CD4-positive, CD25-positive, alpha-beta regulatory T cell (primary cell): ENCODE measurements around the gene SHANK2. TPM values are rescaled to one million over a fixed set of nuclear protein-coding genes. Genes with fewer than 3 reads are reported as not detected.

Source experiments
- ATAC-seq, 2 donors: fragments of 150-1000 bp; cut with Tn5 transposase; one replicate each; pipeline ENCODE4 v1.10.0; 2021; ENCODE audit warnings: low read depth in 2 of 2, moderate number of reproducible peaks in 2 of 2, moderate library complexity in 1 of 2
- DNase-seq, 3 donors: peaks; one replicate each; pipeline versions ENCODE4 v3.0.0 to v3.0.0-alpha.2; 2012 to 2022; ENCODE audit warnings: mixed read lengths in 1 of 3
- H3K27ac ChIP-seq: one replicate; pipeline ENCODE4 v1.7.0; 2013; ENCODE audit warnings: mild to moderate bottlenecking, low read length; ENCODE audit not compliant: insufficient read depth, poor library complexity, severe bottlenecking
- H3K27me3 ChIP-seq: one replicate; pipeline ENCODE4 v1.7.0; 2013; ENCODE audit warnings: low read length; ENCODE audit not compliant: control insufficient read depth, insufficient read depth
- H3K36me3 ChIP-seq: one replicate; pipeline ENCODE4 v1.7.0; 2013; ENCODE audit warnings: mild to moderate bottlenecking, low read length, moderate library complexity; ENCODE audit not compliant: control insufficient read depth, insufficient read depth
- H3K4me1 ChIP-seq: 2 replicates; pipeline ENCODE4 v1.7.0; 2013; ENCODE audit warnings: mild to moderate bottlenecking, low read length; ENCODE audit not compliant: insufficient read depth, control insufficient read depth, poor library complexity, severe bottlenecking
- H3K4me3 ChIP-seq: one replicate; pipeline ENCODE4 v1.7.0; 2013; ENCODE audit warnings: low read depth, mild to moderate bottlenecking, low read length, moderate library complexity
- H3K9me3 ChIP-seq, 2 experiments: 1 replicate in 1 of 2; 2 replicates in 1 of 2; pipeline ENCODE4 v1.7.0; 2013; ENCODE audit warnings: low read length in 2 of 2, mild to moderate bottlenecking in 1 of 2, moderate library complexity in 1 of 2; ENCODE audit not compliant: control insufficient read depth in 2 of 2
- H3K27ac Mint-ChIP-seq, 3 donors: one replicate each; pipeline ENCODE4 v1.8.0; 2020 to 2022; ENCODE audit warnings: mild to moderate bottlenecking in 3 of 3, mixed read lengths in 3 of 3, moderate library complexity in 2 of 3
- H3K27me3 Mint-ChIP-seq: one replicate; pipeline ENCODE4 v1.8.0; 2022; ENCODE audit warnings: mild to moderate bottlenecking, mixed read lengths
- H3K36me3 Mint-ChIP-seq: one replicate; pipeline ENCODE4 v1.8.0; 2020; ENCODE audit warnings: mixed read lengths
- H3K4me1 Mint-ChIP-seq, 4 donors: one replicate each; pipeline ENCODE4 v1.8.0; 2020 to 2022; ENCODE audit warnings: mixed read lengths in 4 of 4, mild to moderate bottlenecking in 1 of 4
- H3K4me3 Mint-ChIP-seq, 4 donors: one replicate each; pipeline ENCODE4 v1.8.0; 2020 to 2022; ENCODE audit warnings: mild to moderate bottlenecking in 4 of 4, mixed read lengths in 4 of 4, moderate library complexity in 3 of 4
- H3K9me3 Mint-ChIP-seq, 7 donors: one replicate each; pipeline ENCODE4 v1.8.0; 2020 to 2022; ENCODE audit warnings: mixed read lengths in 7 of 7, mild to moderate bottlenecking in 3 of 7, moderate library complexity in 2 of 7
- polyA plus RNA-seq, 4 donors: library from polyadenylated mRNA; unstranded; fragments of 300-500 nt; fragmentation: Illumina TruSeq; gene quantifications; one replicate each; pipeline ENCODE4 v1.2.3, GENCODE V29; 2021
- total RNA-seq: library from RNA; stranded (reverse); gene quantifications from one replicate; pipeline ENCODE4 v1.2.3, GENCODE V29; 2022

The SHANK2 gene
- total and polyA plus RNA-seq, 5 donors from 2014 or later = not detected

- no peaks in the 10 kb centered on the region for H3K9me3 ChIP-seq
Measured at GRCh38 chr11:71218789-71219499, 33.4 kb downstream of the SHANK2 start.

GRCh38 chr11:71215425-71215965 is 36.9 kb downstream of the SHANK2 start:
- H3K4me3 ChIP-seq = no peak overlapping the region
- H3K9me3 ChIP-seq = no peaks in the 10 kb centered on the region
- no peak overlapping the region for H3K27ac ChIP-seq
- H3K36me3 ChIP-seq = no peaks in the 10 kb centered on the region
- Mint-ChIP-seq H3K27me3 (peaks cover 6% of the 10 kb centered on the region), H3K4me1 (no peaks in the 10 kb centered on the region), H3K36me3 (no peaks in the 10 kb centered on the region), H3K27ac (no peak overlapping the region), H3K9me3 (peaks cover 0 to 5% (median 0%) of the 10 kb centered on the region in 7 donors), H3K4me3 (no peak overlapping the region)
- DNase-seq (no peak), ATAC-seq (no peak)
- H3K4me1 ChIP-seq = no peaks in the 10 kb centered on the region
- H3K27me3 ChIP-seq = no peaks in the 10 kb centered on the region

More at GRCh38 chr11:71218789-71219499, 33.4 kb downstream of the SHANK2 start:
- Histone ChIP-seq H3K27me3 (no peaks in the 10 kb centered on the region), H3K36me3 (no peaks in the 10 kb centered on the region), H3K27ac (no peak overlapping the region), H3K4me3 (no peak overlapping the region), H3K4me1 (no peaks in the 10 kb centered on the region)
- no peaks in the 10 kb centered on the region for H3K4me1 Mint-ChIP-seq
- ATAC-seq = no peak
- no peak for DNase-seq
- H3K27me3 Mint-ChIP-seq = no peaks in the 10 kb centered on the region
- H3K36me3 Mint-ChIP-seq = no peaks in the 10 kb centered on the region
- H3K4me3 Mint-ChIP-seq = no peak overlapping the region
- H3K9me3 Mint-ChIP-seq = peaks cover 0 to 5% (median 0%) of the 10 kb centered on the region in 7 donors
- no peak overlapping the region for H3K27ac Mint-ChIP-seq

- DNase-seq (no peak), ATAC-seq (no peak)
- Mint-ChIP-seq H3K4me1 (no peaks in the 10 kb centered on the region), H3K9me3 (peaks cover 0 to 5% (median 0%) of the 10 kb centered on the region in 7 donors), H3K27ac (no peak overlapping the region), H3K36me3 (no peaks in the 10 kb centered on the region), H3K4me3 (no peak overlapping the region), H3K27me3 (peaks cover 6% of the 10 kb centered on the region)
- no peak overlapping the region for H3K27ac ChIP-seq
- H3K4me3 ChIP-seq = no peak overlapping the region
- H3K4me1 ChIP-seq = no peaks in the 10 kb centered on the region
- H3K9me3 ChIP-seq = no peaks in the 10 kb centered on the region
- H3K27me3 ChIP-seq = no peaks in the 10 kb centered on the region
- no peaks in the 10 kb centered on the region for H3K36me3 ChIP-seq
Measured at GRCh38 chr11:71214553-71215424, 37.6 kb downstream of the SHANK2 start.

GRCh38 chr11:71213696-71214552 is 38.5 kb downstream of the SHANK2 start:
- Mint-ChIP-seq H3K27me3 (peaks cover 6% of the 10 kb centered on the region), H3K4me3 (no peak overlapping the region), H3K36me3 (no peaks in the 10 kb centered on the region), H3K9me3 (peaks cover 0 to 5% (median 0%) of the 10 kb centered on the region in 7 donors), H3K27ac (no peak overlapping the region), H3K4me1 (no peaks in the 10 kb centered on the region)
- no peaks in the 10 kb centered on the region for H3K4me1 ChIP-seq
- no peaks in the 10 kb centered on the region for H3K36me3 ChIP-seq
- DNase-seq (no peak), ATAC-seq (no peak)
- H3K27me3 ChIP-seq = no peaks in the 10 kb centered on the region
- no peak overlapping the region for H3K4me3 ChIP-seq
- H3K9me3 ChIP-seq = no peaks in the 10 kb centered on the region
- H3K27ac ChIP-seq = no peak overlapping the region

GRCh38 chr11:71212871-71213559 is 39.4 kb downstream of the SHANK2 start:
- Mint-ChIP-seq H3K9me3 (peaks cover 0 to 5% (median 0%) of the 10 kb centered on the region in 7 donors), H3K27me3 (peaks cover 6% of the 10 kb centered on the region), H3K36me3 (no peaks in the 10 kb centered on the region), H3K4me1 (no peaks in the 10 kb centered on the region), H3K27ac (no peak overlapping the region), H3K4me3 (no peak overlapping the region)
- no peaks in the 10 kb centered on the region for H3K9me3 ChIP-seq
- no peak overlapping the region for H3K27ac ChIP-seq
- no peak overlapping the region for H3K4me3 ChIP-seq
- DNase-seq (no peak), ATAC-seq (no peak)
- no peaks in the 10 kb centered on the region for H3K4me1 ChIP-seq
- no peaks in the 10 kb centered on the region for H3K27me3 ChIP-seq
- H3K36me3 ChIP-seq = no peaks in the 10 kb centered on the region

- no peak overlapping the region for H3K27ac ChIP-seq
- no peak overlapping the region for H3K4me3 ChIP-seq
Measured at GRCh38 chr11:71211631-71212030, 40.7 kb downstream of the SHANK2 start.

GRCh38 chr11:71210861-71211260 is 41.5 kb downstream of the SHANK2 start:
- Mint-ChIP-seq H3K4me1 (no peaks in the 10 kb centered on the region), H3K4me3 (no peak overlapping the region), H3K9me3 (peaks cover 0 to 4% (median 0%) of the 10 kb centered on the region in 7 donors), H3K36me3 (no peaks in the 10 kb centered on the region), H3K27me3 (peaks cover 6% of the 10 kb centered on the region), H3K27ac (no peak overlapping the region)
- DNase-seq = no peak
- Histone ChIP-seq H3K4me1 (no peaks in the 10 kb centered on the region), H3K27me3 (no peaks in the 10 kb centered on the region), H3K36me3 (no peaks in the 10 kb centered on the region), H3K27ac (no peak overlapping the region), H3K9me3 (no peaks in the 10 kb centered on the region), H3K4me3 (no peak overlapping the region)
- no peak for ATAC-seq

More at GRCh38 chr11:71211631-71212030, 40.7 kb downstream of the SHANK2 start:
- H3K9me3 Mint-ChIP-seq = peaks cover 0 to 5% (median 0%) of the 10 kb centered on the region in 7 donors
- H3K4me1 Mint-ChIP-seq = no peaks in the 10 kb centered on the region
- H3K36me3 Mint-ChIP-seq = no peaks in the 10 kb centered on the region
- ATAC-seq (no peak), DNase-seq (no peak)
- Histone ChIP-seq H3K36me3 (no peaks in the 10 kb centered on the region), H3K9me3 (no peaks in the 10 kb centered on the region), H3K4me1 (no peaks in the 10 kb centered on the region), H3K27me3 (no peaks in the 10 kb centered on the region)
- H3K27me3 Mint-ChIP-seq = peaks cover 6% of the 10 kb centered on the region
- no peak overlapping the region for H3K4me3 Mint-ChIP-seq
- no peak overlapping the region for H3K27ac Mint-ChIP-seq
